HG03097 (cell line): ENCODE results near the gene GDF10.

ENCODE experiments used
- ATAC-seq: cut with Tn5 transposase; IDR thresholded peaks from one replicate; pipeline ENCODE4 v1.9.1; 2021; ENCODE audit not compliant: unreplicated experiment, low FRiP score

The GDF10 gene

DNA sequence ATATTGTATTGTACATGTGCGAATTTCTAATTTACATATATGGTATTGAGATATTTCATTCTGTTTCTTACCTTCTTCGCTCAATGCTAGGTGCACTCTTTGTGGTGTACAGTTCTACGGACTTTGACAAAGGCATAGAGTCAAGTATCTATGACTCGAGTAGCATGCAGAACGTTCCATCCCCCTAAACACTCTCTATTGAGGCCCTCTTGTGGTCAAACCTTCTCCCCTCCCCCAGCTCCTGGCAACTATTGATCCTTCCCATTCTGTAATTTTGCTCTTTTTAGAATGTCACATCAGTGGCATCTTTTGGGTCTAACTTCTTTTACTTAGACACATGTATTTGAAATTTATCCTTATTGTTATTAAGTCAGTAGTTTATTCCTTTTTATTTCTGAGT lies 30.7 kb upstream of the GDF10 start:
- no peak for ATAC-seq

DNA sequence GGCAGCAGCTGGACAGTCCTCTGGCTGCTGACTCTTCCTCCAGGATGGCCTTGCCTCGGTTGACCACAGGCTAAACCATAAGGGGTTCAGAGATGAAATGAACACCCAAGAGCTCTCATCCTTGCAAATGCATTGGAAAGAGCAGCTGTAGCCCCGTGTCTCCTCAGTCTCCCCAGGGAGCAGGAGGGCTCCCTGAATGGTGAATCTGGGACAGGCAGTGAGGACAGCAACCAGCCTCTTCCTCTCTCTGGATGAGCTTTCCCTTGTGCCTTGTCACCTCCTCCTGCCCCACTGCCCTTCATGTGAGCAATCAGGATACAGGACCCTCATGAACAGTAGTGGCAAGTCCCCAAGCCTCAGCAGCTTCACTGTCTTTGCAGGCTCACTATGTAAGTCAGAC lies 23.9 kb upstream of the GDF10 start:
- no peak for ATAC-seq

DNA sequence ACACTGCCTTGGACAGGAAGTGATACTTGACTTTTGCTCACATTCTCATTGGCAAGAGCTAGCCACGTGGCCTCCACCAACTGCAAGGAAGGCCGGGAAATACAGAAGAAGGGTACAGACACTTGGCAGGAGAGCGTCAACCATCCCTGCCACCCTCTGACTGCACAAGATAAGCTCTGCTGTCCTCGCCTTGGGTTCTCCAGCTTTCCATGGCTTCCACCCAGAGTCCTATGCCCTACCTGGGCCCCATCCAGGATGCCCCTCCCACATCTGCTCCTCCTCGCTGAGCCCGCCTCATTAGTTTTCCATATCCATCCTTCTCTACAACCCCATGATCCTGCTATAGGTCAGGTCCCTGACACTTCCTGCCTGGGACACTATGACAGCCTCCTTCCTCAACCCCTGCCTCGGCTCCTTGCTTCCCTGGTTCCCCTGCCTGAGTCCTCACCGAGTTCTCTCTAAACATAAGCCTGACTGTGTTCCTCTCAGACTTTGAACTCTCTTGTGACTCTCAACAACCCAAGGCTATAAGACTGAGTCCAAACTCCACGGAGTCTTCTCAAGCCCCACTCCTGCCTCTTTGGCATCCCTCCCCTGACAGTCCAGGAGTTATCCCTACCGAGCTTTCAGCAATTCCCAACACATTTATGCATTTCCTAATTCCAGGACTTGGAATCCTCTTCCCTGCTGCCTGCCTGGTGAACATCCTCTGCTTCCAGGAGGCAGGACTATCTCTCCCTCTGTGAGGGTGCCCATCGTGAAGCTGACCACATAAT lies 23.2 kb upstream of the GDF10 start:
- no peak for ATAC-seq

DNA sequence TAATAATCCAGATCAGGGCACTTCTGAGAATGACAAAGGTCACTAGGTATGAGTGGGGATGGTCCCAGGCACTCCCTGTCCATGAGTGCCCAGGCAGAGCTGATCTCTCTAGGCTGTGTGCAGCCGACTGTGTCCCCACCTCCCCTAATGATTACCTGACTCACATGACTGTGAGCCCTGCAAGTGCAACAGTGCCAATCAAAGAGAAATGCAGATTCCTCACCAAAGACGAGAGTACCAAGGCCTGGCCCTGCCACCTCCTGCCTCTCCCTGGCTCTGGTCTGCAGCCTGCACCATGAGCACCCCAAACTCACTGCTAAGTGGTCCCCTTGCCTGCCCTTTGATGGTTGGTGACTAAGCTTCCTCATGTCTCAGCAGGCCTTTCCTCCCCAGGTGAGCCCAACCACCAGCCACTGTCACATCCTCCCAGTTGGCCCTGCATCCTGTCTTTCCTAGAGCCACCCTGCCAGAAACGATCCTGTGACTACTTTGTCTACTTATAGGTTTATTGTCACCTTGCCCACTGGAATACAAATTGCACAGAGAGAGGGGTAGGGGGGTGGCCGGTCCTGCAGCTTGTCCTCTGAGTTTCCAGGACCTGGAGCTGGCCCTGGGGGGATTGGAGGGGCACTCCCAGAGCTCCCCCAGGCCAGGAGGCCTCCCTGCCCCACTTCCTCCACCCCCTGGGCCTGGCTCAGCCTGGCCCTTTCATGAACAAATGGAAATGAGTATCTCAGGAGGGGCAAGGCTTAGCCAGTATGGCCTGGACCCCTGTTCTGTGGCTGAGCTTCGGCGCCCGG lies 22.4 kb upstream of the GDF10 start:
- ATAC-seq: no peak

DNA sequence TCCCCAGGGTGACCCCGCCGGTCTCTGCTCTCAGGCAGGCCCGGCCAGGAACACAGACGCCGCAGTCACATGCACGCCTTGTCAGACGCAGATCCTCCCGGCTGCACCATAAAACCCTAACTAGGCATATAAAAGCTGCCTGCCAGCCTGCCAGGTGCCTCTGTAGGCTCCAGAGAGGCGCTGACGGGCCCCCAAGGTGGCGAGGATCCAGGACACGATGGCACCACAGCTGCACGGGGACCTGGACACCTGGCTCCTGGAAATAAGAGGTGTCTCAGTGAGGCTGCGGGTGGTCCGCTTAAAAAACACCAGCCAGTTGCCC lies 21.9 kb upstream of the GDF10 start:
- no peak for ATAC-seq

DNA sequence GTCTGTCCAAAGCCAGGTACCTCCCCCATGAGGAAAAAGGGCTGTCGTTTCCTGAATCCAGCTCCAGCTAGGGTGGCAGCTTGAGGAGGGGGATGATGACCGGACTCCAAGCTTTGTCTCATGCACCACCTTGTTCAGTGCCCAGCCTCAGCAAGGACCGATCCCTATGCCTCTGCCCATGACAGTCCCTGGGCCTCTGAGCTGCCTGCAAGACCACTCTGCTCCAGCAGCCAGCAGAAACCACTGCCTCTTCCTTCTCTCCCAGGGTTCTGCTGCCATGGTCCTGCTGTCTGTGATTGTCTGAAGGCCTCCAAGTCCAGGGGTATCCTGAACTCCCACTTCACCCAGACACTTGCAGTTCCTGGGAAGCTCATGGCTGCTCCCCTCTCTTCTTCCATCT lies 21.3 kb upstream of the GDF10 start:
- no peak for ATAC-seq

DNA sequence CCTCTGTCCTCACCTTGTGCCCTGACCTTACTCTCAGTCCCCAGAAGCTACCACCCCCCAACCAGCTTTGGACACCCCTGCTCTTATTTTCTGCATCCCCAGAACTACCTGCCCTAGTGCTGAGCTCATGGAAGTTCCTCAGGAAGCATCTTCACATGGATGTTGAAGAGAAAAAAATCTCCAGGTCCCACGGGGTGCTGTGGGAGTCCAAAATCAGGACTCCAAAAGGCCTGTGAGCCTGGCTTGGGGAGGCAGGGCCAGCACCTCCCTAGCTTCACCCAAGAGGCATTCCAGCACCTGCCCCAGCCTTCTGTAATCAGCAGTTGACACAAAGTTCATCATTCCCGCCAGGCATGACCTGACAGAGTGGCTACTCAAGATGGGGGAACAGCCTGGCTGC lies 20.7 kb upstream of the GDF10 start:
- ATAC-seq: no peak

DNA sequence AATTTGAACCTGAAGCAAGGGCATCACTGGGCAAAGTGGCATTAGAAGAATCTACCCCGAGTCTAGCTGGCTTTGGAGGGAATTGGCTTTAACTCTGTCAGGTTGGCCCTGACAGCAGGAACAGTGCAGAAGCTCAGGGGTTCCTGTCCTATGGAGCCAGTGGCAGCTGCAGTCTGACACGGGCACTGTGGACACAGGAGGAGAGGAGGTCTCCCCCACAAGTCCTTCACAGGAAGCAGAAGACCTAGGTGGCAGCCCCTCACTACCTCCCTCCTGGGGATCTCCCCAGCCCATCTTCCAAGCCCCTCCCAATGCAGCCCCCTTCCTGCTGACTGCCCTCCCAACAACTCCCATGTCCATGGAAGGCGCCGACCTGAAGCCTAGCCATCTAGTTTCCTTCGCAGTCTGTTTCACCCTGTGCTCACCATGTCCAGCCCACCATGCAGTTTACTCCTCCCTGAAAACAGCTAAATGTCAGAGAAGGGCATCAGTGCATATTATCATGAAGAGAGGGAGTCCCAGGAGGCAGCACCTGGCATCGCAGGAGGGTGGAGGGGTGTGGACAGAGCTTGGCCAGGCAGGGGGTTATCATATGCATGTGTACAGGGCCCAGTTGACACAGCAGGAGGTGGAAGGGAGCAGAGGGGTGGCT lies 17.9 kb upstream of the GDF10 start:
- ATAC-seq: no peak

DNA sequence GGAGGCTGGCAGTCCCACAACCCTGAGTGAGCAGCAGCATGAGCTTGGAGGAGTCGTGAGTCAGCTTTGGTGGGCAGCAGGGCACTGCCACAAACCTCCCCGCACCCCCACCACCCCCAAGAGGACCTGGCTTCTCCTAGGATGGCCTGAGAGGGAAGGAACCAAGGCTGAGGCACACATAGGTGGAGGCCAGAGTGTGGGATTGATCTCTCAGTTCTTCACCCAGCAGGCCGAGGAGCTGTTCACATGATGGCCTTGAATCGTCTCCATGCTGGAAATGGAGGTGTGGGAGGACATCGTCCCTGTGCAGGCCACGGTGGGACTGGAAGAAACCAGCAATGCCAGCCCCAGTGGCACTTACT lies 17.4 kb upstream of the GDF10 start:
- no peak for ATAC-seq

DNA sequence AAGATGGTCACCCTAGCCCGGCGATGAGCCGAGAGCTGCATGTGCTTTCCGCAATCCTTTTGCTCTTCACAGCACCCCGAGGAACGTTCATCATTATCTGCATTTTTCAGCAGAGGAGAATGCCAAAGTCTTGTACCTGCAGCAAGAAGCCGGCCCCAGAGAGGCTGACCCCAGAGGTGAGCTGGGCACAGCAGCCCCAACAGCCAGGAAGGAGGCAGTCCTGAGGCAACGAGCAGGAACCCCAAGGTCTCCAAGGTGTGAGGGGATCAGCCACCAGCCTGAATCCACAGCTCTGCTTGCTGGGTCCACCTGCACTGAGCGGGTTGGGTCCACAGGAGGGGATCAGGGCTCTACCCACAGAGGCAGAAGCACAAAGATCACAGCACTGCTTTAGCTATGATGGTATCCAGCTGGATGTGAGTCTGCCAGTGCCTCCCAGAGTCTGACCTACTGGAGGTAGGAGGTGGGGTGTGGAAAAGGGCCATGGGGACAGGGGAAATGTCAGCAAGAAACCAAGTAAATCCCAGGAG lies 16.8 kb upstream of the GDF10 start:
- ATAC-seq: no peak

DNA sequence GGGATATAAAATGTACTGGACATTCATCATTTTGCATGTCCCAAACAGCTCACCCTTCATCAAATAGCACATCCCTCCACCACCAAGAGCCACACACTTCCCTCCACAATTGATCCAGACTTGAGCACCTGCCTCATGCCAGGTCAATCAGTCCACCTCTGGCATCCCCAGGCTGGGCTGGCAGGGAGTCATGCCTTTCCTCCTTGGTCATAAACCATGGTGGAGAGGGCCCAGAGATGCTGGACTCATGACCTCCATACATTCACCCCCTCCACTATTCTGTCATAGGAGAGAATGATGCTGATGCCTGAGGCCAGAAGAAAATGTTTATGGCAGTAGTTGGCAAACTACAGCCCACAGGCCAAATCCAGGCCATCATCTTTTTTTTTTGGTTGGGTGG lies 16.1 kb upstream of the GDF10 start:
- no peak for ATAC-seq

DNA sequence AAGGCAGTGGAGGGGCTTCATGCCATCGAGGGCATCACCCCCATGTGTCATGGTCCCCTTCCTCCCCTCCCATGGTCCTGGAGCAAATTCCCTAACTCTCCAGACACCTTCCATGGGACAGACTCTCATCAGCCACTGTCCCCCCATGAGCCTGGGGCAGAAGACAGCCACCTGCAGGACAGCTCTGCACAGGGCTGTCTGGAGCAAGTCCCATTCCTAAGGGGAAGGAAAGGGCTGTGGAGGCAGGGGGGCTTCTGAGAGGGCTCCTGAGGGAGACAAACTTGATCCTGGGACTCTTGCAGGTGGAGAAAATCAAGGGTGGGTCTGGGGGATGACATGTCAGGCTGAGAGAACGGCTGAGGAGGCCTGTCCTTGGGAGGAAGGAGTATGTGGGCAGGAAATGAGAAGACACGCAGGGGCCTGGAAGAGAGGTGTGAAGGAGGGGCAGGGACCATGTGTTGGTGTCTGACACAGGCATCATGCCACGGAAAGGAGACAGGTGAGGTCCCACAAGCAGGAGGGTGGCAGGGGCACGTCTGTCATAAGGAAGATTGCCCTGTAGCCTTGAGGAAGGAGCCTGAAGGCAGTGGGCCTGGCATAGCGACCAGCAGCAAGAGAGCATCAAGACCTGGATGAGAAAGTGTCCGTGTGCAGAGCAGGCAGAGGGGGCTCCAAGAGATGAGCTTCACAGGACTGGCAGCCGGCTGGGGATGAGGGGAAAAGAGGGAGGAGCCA lies 14.4 kb upstream of the GDF10 start:
- ATAC-seq: no peak

DNA sequence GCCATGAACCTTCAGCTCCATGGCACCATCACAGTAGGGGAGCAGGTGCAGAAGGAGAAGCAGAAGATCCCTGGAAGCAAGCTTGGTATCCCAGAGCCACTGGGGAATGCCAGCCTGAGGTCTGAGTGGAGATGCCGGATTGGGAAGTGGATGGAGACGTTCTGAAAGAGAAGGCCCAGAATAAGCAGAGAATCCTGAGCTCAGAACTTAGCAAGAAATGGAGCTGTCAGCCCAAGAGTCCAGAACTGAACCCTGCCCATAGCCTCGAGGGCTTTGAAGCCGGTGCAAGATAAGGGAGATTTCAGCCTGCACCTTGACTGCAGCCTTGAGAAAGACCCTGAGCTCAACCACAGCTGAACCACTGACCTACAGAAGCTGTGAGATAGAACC lies 13.9 kb upstream of the GDF10 start:
- no peak for ATAC-seq

DNA sequence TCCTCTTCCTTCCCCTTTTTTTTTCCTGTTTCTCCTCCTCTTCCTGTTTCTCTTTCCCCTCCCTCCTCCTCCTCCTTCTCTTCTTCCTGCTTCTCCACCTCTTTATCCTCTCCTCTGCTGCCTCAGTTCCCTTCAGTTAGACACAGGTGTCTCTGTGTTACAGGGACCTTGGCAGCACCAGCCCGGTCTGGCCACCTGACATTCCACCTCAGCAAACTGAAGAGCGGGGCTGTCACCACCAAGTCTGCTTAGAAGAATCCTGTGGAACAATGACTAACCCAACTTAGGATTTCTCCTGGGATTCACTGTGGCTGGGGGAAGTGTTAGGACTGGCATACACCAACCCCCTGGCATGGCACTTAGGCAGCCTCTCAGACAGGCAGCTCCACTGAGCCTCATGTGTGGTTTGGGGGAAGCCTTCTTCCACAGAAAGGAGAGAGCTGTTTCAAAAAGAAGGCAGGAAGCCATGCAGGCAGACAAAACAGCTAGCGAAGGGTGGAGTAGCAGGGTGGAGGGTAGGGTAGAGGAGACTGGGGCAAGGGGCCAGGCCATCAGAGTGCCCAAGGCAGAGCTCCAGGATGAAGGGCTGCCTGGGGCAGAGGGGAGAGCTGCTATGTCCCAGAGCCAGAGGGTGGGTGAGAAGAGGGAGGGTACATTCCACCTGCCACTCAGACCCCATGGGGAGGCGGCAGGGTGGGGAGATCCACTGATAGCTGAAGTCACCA lies 13.2 kb upstream of the GDF10 start:
- no peak for ATAC-seq

DNA sequence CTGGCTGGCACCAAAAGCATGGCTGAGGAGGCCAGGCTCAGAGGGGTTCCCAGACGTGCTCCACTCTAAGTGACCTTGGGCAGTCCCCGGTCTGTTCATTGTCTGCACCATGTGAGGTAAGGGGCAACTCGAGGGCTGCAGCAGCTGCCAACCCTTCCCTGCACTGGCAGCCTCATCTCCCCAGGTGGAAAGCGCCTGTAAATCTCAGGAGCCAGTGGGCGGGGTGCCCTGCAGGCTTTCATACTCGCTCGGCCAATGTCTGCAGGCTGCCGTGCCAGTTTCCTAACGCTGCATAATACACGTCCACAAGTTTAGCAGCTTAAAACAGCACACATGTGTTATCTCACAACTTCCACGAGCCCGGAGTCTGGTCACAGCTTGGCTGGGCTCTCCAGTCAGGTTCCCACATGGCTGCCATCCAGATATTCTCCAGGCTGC lies 12.6 kb upstream of the GDF10 start:
- ATAC-seq: no peak

DNA sequence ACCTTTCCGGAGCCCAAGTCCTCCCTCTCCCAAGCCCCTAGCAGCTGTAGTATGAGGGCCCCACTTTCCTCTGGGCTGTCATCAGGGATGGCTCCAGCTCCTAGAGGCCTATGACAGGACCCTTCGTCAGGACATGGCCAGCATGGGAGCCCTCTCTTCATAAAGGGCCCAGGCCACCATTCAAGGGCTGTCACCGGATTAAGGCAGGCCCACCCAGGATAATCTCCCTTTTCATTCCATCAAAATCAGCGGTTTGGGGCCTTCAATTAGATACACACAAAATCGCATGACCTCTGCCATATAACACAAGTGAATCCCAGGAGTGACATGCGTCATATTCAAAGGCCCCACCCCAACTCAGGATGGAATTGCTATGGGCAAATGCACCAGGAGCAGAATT lies 12.2 kb upstream of the GDF10 start:
- no peak for ATAC-seq

DNA sequence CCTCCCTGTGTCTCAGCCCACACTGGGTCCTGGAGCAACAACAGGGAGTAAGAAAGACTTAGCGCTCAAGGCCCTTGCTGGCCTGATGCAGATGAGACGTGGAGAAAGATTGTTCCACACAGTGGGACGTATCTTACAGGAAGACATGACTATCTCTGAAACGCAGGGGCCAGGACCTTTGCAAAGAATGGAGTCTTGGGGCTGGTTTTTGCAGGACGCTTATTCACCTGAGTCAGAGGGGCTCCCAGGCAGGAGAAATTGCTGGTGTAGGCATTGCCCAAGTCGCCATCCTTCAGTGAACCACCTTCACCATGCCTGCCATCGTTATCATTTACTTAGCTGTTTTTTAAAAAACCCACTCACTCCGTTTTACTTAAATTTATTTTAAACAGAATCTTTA lies 11.8 kb upstream of the GDF10 start:
- no peak for ATAC-seq

DNA sequence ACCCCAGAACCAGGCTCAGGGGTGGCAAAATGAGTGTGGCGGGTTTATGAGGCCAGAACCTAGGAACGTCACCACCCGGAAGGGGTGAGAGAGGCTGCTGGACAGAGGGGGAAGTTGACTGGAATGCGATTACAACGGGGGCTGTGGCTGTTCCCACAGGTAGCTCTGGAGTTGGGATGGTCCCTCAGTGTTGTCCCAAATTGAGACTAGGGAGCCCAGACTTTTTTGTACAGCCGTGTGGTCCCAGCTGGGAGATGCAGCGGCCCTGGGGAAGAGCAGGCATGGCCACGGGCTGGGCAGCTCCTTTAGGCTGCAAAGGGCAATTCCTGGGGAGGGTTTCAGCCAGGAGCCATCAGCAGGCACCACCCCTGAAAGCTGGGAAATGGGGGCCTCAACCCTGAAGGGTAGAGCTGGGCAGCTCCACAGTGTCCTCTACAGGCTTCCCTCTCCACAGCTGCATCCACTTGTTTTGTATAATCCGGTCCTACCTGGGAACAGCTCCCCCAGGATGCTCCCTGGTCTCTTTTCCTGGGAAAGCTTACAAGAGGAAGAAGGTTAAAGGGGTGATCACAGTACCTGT lies 11.0 kb upstream of the GDF10 start:
- no peak for ATAC-seq

DNA sequence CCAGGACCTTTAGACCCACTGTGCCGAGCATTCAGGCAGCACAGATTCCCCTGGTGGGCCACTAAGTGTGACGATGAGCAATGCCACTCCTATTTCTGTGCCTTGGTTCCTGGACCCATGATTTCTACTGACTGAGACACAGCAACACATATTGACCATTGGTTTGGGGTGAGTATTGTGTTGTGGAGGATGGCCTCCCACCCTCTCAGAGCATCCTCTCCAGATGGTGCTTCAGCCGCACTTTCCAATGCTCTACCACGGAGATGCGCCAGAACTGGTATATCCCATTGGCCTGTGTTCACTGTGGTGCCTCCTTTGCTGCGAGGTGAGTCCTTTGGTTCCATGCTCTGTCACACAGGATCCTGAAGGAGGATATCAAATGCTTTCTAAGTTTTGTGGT lies 10.1 kb upstream of the GDF10 start:
- ATAC-seq: no peak

DNA sequence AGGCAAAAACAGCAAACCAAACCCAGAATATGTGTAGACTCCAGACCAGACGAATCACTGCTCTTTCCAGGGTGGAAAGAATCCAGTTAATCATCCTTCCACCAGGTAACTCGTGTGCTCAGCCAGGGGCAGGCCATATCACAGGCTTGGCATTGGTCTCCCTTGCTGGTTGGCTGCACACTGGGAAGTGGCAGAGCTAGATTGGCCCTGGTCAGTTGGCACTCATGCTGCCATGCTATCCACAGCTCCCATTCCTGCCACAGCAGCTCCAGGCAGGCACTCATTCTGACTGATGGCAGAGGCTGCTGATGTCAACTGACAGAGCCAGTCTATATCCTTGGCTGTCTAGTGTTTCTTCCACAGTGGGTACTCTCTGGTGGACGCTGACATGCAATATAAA lies 9.7 kb upstream of the GDF10 start:
- no peak for ATAC-seq
